ENCODE data around the gene CENPB. TPM values are rescaled to one million over a fixed set of nuclear protein-coding genes. Genes with fewer than 3 reads are reported as not detected.

The CENPB gene
- polyA plus RNA-seq, 1 donor from 2014 or later, result 37.9 TPM

DNA sequence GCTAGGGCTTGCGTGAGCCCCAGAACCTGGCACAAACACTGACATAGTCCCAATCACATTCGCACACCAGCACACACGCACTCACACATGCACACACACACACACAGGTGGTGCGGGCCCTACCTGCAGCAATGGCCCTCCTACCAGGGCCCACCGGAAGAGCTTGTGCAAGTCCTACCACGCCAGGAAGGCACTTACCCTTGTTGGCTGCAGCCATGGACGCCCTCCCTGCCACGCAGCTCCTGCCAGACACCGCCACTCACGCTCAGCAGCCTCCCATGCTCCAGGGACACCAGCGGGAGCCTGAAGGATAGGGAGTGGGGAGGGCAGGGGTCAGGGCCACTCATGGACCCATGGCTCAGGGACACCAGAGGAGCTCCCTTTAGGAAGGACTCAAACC is 26.7 kb downstream of the CENPB start:
- H3K4me2 ChIP-seq (ENCODE audit: low read length), result no peak overlapping the region
- no peaks in the 10 kb centered on the region for H3K79me2 ChIP-seq (replicated peaks; ENCODE audit: insufficient read depth, low read length)
- H3K4me3 ChIP-seq (ENCODE audit: low read length), result no peak overlapping the region
- TF ChIP-seq RAD21 (conservative IDR thresholded peaks at IDR 0.05) (no peak), EP300 (conservative IDR thresholded peaks at IDR 0.05; ENCODE audit: poor library complexity, severe bottlenecking) (no peak), POLR2AphosphoS5 (IDR thresholded peaks at IDR 0.05) (no peak), TAF1 (IDR thresholded peaks at IDR 0.05; ENCODE audit: low read depth) (no peak)
- TF ChIP-seq, protein P1, sequence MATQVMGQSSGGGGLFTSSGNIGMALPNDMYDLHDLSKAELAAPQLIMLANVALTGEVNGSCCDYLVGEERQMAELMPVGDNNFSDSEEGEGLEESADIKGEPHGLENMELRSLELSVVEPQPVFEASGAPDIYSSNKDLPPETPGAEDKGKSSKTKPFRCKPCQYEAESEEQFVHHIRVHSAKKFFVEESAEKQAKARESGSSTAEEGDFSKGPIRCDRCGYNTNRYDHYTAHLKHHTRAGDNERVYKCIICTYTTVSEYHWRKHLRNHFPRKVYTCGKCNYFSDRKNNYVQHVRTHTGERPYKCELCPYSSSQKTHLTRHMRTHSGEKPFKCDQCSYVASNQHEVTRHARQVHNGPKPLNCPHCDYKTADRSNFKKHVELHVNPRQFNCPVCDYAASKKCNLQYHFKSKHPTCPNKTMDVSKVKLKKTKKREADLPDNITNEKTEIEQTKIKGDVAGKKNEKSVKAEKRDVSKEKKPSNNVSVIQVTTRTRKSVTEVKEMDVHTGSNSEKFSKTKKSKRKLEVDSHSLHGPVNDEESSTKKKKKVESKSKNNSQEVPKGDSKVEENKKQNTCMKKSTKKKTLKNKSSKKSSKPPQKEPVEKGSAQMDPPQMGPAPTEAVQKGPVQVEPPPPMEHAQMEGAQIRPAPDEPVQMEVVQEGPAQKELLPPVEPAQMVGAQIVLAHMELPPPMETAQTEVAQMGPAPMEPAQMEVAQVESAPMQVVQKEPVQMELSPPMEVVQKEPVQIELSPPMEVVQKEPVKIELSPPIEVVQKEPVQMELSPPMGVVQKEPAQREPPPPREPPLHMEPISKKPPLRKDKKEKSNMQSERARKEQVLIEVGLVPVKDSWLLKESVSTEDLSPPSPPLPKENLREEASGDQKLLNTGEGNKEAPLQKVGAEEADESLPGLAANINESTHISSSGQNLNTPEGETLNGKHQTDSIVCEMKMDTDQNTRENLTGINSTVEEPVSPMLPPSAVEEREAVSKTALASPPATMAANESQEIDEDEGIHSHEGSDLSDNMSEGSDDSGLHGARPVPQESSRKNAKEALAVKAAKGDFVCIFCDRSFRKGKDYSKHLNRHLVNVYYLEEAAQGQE (IDR thresholded peaks at IDR 0.05; ENCODE audit: borderline replicate concordance), result no peak
- H3K9ac ChIP-seq (ENCODE audit: low read length), result no peak overlapping the region
- no peaks in the 10 kb centered on the region for H3K9me3 ChIP-seq (ENCODE audit: low read length)
- no peak overlapping the region for H2AFZ ChIP-seq (ENCODE audit: low read depth, low read length)
- no peaks in the 10 kb centered on the region for H3K9me2 ChIP-seq (ENCODE audit: insufficient read depth, low read length)
- no peaks in the 10 kb centered on the region for H3K36me3 ChIP-seq (ENCODE audit: insufficient read depth, low read length)
- no peak overlapping the region for H3K27ac ChIP-seq (ENCODE audit: low read length)
- H3K27me3 ChIP-seq (ENCODE audit: insufficient read depth, low read depth, low read length), result no peaks in the 10 kb centered on the region
- H3F3A ChIP-seq (ENCODE audit: insufficient read depth, low read length, poor library complexity, severe bottlenecking), result no peaks in the 10 kb centered on the region
- no peaks in the 10 kb centered on the region for H4K20me1 ChIP-seq (ENCODE audit: insufficient read depth)

DNA sequence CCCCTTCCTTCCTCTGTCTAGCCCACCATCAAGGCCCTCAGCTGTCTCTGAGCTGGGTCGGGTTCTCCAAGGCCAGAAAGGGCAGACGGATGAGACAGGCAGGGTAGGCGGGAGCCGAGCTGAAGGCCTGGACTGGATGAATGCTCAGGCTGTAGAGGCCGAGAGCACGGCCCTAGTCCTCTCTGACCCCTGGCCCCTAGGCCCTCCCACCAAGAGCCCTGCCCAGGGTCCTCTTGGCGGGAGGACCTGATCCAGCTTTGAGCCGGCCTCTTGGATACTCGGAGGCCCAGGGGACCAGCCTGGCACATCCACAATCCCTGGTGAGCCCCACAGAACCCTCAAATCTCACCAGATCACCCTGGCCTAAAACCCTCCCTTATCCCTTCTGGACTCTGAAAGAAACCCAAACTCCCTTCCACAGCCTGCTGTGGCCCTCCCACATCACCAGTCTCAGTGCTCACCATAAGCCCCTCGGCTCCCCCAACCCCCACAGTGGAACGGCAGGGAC is 27.2 kb downstream of the CENPB start:
- Histone ChIP-seq H3F3A (ENCODE audit: insufficient read depth, low read length, poor library complexity, severe bottlenecking) (no peaks in the 10 kb centered on the region), H3K9ac (ENCODE audit: low read length) (no peak overlapping the region)
- no peak for TF ChIP-seq SMC3 (conservative IDR thresholded peaks at IDR 0.05; ENCODE audit: poor library complexity)
- TF ChIP-seq EP300 (conservative IDR thresholded peaks at IDR 0.05; ENCODE audit: poor library complexity, severe bottlenecking), result no peak

DNA sequence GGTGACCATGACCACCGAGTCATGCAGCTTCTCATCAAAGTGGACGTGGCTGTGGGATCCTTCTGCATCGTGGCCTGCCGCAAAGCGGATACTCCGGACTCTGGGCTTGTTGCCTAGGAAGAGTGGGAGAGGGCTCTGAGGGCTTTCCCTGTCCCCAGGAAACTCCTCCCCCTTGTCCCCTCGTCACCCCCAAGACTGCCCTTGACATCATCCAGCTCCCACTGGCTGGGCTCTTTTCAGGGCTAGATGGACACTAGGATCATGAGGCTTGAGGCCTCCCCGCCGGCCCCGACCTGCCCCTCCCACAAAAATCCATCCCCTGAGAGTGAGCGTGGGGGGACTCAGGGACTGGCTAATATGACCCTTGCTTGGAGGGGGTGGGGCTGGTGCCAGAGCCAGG is 28.0 kb downstream of the CENPB start:
- Histone ChIP-seq H3K36me3 (ENCODE audit: insufficient read depth, low read length) (no peaks in the 10 kb centered on the region), H3K9me2 (ENCODE audit: insufficient read depth, low read length) (no peaks in the 10 kb centered on the region), H3K4me2 (ENCODE audit: low read length) (no peak overlapping the region), H4K20me1 (ENCODE audit: insufficient read depth) (no peaks in the 10 kb centered on the region), H3K27ac (ENCODE audit: low read length) (no peak overlapping the region), H3K4me3 (ENCODE audit: low read length) (no peak overlapping the region), H3K79me2 (replicated peaks; ENCODE audit: insufficient read depth, low read length) (no peaks in the 10 kb centered on the region), H2AFZ (ENCODE audit: low read depth, low read length) (no peak overlapping the region), H3K9ac (ENCODE audit: low read length) (no peak overlapping the region), H3K27me3 (ENCODE audit: insufficient read depth, low read depth, low read length) (no peaks in the 10 kb centered on the region), H3F3A (ENCODE audit: insufficient read depth, low read length, poor library complexity, severe bottlenecking) (no peaks in the 10 kb centered on the region), H3K9me3 (ENCODE audit: low read length) (no peaks in the 10 kb centered on the region)
- TF ChIP-seq, protein P2, sequence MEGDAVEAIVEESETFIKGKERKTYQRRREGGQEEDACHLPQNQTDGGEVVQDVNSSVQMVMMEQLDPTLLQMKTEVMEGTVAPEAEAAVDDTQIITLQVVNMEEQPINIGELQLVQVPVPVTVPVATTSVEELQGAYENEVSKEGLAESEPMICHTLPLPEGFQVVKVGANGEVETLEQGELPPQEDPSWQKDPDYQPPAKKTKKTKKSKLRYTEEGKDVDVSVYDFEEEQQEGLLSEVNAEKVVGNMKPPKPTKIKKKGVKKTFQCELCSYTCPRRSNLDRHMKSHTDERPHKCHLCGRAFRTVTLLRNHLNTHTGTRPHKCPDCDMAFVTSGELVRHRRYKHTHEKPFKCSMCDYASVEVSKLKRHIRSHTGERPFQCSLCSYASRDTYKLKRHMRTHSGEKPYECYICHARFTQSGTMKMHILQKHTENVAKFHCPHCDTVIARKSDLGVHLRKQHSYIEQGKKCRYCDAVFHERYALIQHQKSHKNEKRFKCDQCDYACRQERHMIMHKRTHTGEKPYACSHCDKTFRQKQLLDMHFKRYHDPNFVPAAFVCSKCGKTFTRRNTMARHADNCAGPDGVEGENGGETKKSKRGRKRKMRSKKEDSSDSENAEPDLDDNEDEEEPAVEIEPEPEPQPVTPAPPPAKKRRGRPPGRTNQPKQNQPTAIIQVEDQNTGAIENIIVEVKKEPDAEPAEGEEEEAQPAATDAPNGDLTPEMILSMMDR (IDR thresholded peaks at IDR 0.05; ENCODE audit: poor library complexity, severe bottlenecking), result no peak
- TF ChIP-seq MXI1 (conservative IDR thresholded peaks at IDR 0.05; ENCODE audit: poor library complexity, severe bottlenecking) (no peak), RAD21 (conservative IDR thresholded peaks at IDR 0.05) (no peak), TAF1 (IDR thresholded peaks at IDR 0.05; ENCODE audit: low read depth) (no peak), POLR2AphosphoS5 (IDR thresholded peaks at IDR 0.05) (no peak), EP300 (conservative IDR thresholded peaks at IDR 0.05; ENCODE audit: poor library complexity, severe bottlenecking) (no peak), SMC3 (conservative IDR thresholded peaks at IDR 0.05; ENCODE audit: poor library complexity) (no peak), EZH2 (IDR thresholded peaks at IDR 0.05; ENCODE audit: borderline replicate concordance, insufficient read depth, low read length, poor library complexity, severe bottlenecking) (no peak)
- TF ChIP-seq, protein P1 (IDR thresholded peaks at IDR 0.05; ENCODE audit: borderline replicate concordance), result no peak

More for the DNA sequence above, 27.2 kb downstream of the CENPB start:
- H4K20me1 ChIP-seq (ENCODE audit: insufficient read depth), result no peaks in the 10 kb centered on the region
- H3K9me2 ChIP-seq (ENCODE audit: insufficient read depth, low read length), result no peaks in the 10 kb centered on the region
- H3K27ac ChIP-seq (ENCODE audit: low read length), result no peak overlapping the region
- H3K79me2 ChIP-seq (replicated peaks; ENCODE audit: insufficient read depth, low read length), result no peaks in the 10 kb centered on the region
- H3K4me3 ChIP-seq (ENCODE audit: low read length), result no peak overlapping the region
- no peak overlapping the region for H2AFZ ChIP-seq (ENCODE audit: low read depth, low read length)
- H3K27me3 ChIP-seq (ENCODE audit: insufficient read depth, low read depth, low read length), result no peaks in the 10 kb centered on the region
- no peaks in the 10 kb centered on the region for H3K36me3 ChIP-seq (ENCODE audit: insufficient read depth, low read length)
- no peak overlapping the region for H3K4me2 ChIP-seq (ENCODE audit: low read length)
- no peaks in the 10 kb centered on the region for H3K9me3 ChIP-seq (ENCODE audit: low read length)

All from neural cell (in vitro differentiated cells).